ENCODE measurements around the gene MAP7. TPM values are rescaled to one million over a fixed set of nuclear protein-coding genes. Genes with fewer than 3 reads are reported as not detected.

Gene MAP7
- total and polyA plus RNA-seq, 2 experiments from 2014 or later, result 44.7 to 49.2 TPM

- Histone ChIP-seq H3K4me3 (no peak overlapping the region), H3F3A (replicated peaks; ENCODE audit: low read depth) (no peaks in the 10 kb centered on the region), H3K36me3 (ENCODE audit: insufficient read depth) (no peaks in the 10 kb centered on the region), H3K4me1 (ENCODE audit: insufficient read depth) (peaks cover 16% of the 10 kb centered on the region), H3K9me2 (ENCODE audit: insufficient read depth) (no peaks in the 10 kb centered on the region), H3K27ac (ENCODE audit: low read depth) (no peak overlapping the region), H3K27me3 (ENCODE audit: insufficient read depth) (no peaks in the 10 kb centered on the region), H3K4me2 (no peak overlapping the region), H3K79me2 (replicated peaks; ENCODE audit: insufficient read depth) (peaks cover 80% of the 10 kb centered on the region), H4K20me1 (replicated peaks; ENCODE audit: insufficient read depth) (no peaks in the 10 kb centered on the region), H2AFZ (no peak overlapping the region)
- Mint-ChIP-seq H3K4me1 (peaks cover 33% of the 10 kb centered on the region), H3K4me3 (no peak overlapping the region), H3K27ac (no peak overlapping the region), H3K9me3 (no peaks in the 10 kb centered on the region), H3K27me3 (ENCODE audit: insufficient read depth, low read depth, poor library complexity) (no peaks in the 10 kb centered on the region), H3K36me3 (ENCODE audit: low read depth) (no peaks in the 10 kb centered on the region)
- DNase-seq (ENCODE audit: low spot score), result no peak
- no peak for ATAC-seq
- TF ChIP-seq ZNF114 (CRISPR knock-in tag; IDR thresholded peaks at IDR 0.05) (no peak), STAT1 (IDR thresholded peaks at IDR 0.05; ENCODE audit: unreplicated experiment) (no peak), JUNB (IDR thresholded peaks at IDR 0.05; ENCODE audit: unreplicated experiment) (no peak), EZH2phosphoT487 (IDR thresholded peaks at IDR 0.05; ENCODE audit: unreplicated experiment) (no peak), ZNF462 (CRISPR knock-in tag; IDR thresholded peaks at IDR 0.05) (no peak), CTCF (conservative IDR thresholded peaks at IDR 0.05; ENCODE audit: low read depth in 2 of 2) (no peak), REST (IDR thresholded peaks at IDR 0.05; ENCODE audit: unreplicated experiment) (no peak), EZH2 (IDR thresholded peaks at IDR 0.05; ENCODE audit: low read depth, unreplicated experiment) (no peak), ZNF331 (CRISPR knock-in tag; IDR thresholded peaks at IDR 0.05; ENCODE audit: low read depth) (no peak), POLR2AphosphoS5 (IDR thresholded peaks at IDR 0.05; ENCODE audit: low read depth) (no peak), CREB1 (CRISPR knock-in tag; IDR thresholded peaks at IDR 0.05; ENCODE audit: low read depth) (no peak), NANOG (IDR thresholded peaks at IDR 0.05; ENCODE audit: borderline replicate concordance) (no peak), ETS1 (IDR thresholded peaks at IDR 0.05) (no peak)
Observed at GRCh38 chr6:136464148-136464547, 86.1 kb downstream of the MAP7 start.
